Stimulated activated CD4-positive, alpha-beta T cell treated with anti-CD3 and anti-CD28 coated beads, Interleukin-12 subunit alpha, Interleukin-12 subunit beta, amount 100 ng/mL, for 4 hours (primary cell): ENCODE measurements around the gene RRP1B.
"Not testable (repeated sequence)": the region's sequence is repeated elsewhere in the genome, so short reads cannot be mapped to it uniquely, and the experiment has no call there.

ENCODE experiments used
- DNase-seq: peaks from one replicate; pipeline ENCODE4 v3.0.0-alpha.2; 2020

The RRP1B gene

GRCh38 chr21:43676391-43676790 is 17.0 kb downstream of the RRP1B start:
- no peak for DNase-seq

GRCh38 chr21:43679951-43680350 is 20.6 kb downstream of the RRP1B start:
- no peak for DNase-seq

GRCh38 chr21:43680421-43680820 is 21.1 kb downstream of the RRP1B start:
- DNase-seq: not testable (repeated sequence)

- no peak for DNase-seq
These were observed 22.3 kb downstream of the RRP1B start for GRCh38 chr21:43681650-43682049.

- DNase-seq: no peak
These were observed 25.1 kb downstream of the RRP1B start for GRCh38 chr21:43684424-43684823.

- no peak for DNase-seq
These were observed 27.6 kb downstream of the RRP1B start for GRCh38 chr21:43686811-43687565.

GRCh38 chr21:43687566-43688399 is 28.4 kb downstream of the RRP1B start:
- no peak for DNase-seq

- no peak for DNase-seq
These were observed 29.5 kb downstream of the RRP1B start for GRCh38 chr21:43688906-43689305.

GRCh38 chr21:43689556-43690337 is 30.4 kb downstream of the RRP1B start:
- no peak for DNase-seq

GRCh38 chr21:43690346-43690745 is 31.0 kb downstream of the RRP1B start:
- no peak for DNase-seq

- no peak for DNase-seq
These were observed 31.9 kb downstream of the RRP1B start for GRCh38 chr21:43691086-43691795.

- no peak for DNase-seq
These were observed 32.4 kb downstream of the RRP1B start for GRCh38 chr21:43691801-43692200.

GRCh38 chr21:43692949-43693348 is 33.6 kb downstream of the RRP1B start:
- DNase-seq: no peak

GRCh38 chr21:43693981-43694380 is 34.6 kb downstream of the RRP1B start:
- no peak for DNase-seq

GRCh38 chr21:43694437-43695079 is 35.2 kb downstream of the RRP1B start:
- no peak for DNase-seq

- no peak for DNase-seq
These were observed 36.9 kb downstream of the RRP1B start for GRCh38 chr21:43696214-43696613.

- DNase-seq: no peak
These were observed 38.6 kb downstream of the RRP1B start for GRCh38 chr21:43697758-43698643.

GRCh38 chr21:43699492-43699777 is 40.1 kb downstream of the RRP1B start:
- DNase-seq: not testable (repeated sequence)

- DNase-seq: no peak
These were observed 40.7 kb downstream of the RRP1B start for GRCh38 chr21:43699933-43700599.

GRCh38 chr21:43701936-43702784 is 42.8 kb downstream of the RRP1B start:
- DNase-seq: no peak
